Measurements from ENCODE around the gene AVP.

- TF ChIP-seq POLR2AphosphoS5 (IDR thresholded peaks at IDR 0.05; ENCODE audit: low read depth, low read length), result no peak
- no peak for TF ChIP-seq ZNF720 (CRISPR knock-in tag; IDR thresholded peaks at IDR 0.05)
- no peak for TF ChIP-seq MYNN (CRISPR knock-in tag; IDR thresholded peaks at IDR 0.05; ENCODE audit: low read depth)
- no peak for TF ChIP-seq TCF12 (IDR thresholded peaks at IDR 0.05)
- TF ChIP-seq TCF12 (CRISPR knock-in tag; IDR thresholded peaks at IDR 0.05), result no peak
- no peak for TF ChIP-seq TGIF2 (CRISPR knock-in tag; IDR thresholded peaks at IDR 0.05)
- no peak for TF ChIP-seq MAX (IDR thresholded peaks at IDR 0.05)
- no peak for TF ChIP-seq FOXK2 (IDR thresholded peaks at IDR 0.05)
- no peak for TF ChIP-seq PBX2 (CRISPR knock-in tag; IDR thresholded peaks at IDR 0.05)
- TF ChIP-seq ZNF614 (CRISPR knock-in tag; IDR thresholded peaks at IDR 0.05; ENCODE audit: borderline replicate concordance), result no peak
- no peak for TF ChIP-seq RNF219 (CRISPR knock-in tag; IDR thresholded peaks at IDR 0.05)
Observed at GRCh38 chr20:3038454-3038853, 46.1 kb downstream of the AVP start.

Data from HepG2 (cell line).